ENCODE data around the gene USH2A. TPM values are rescaled to one million over a fixed set of nuclear protein-coding genes. Genes with fewer than 3 reads are reported as not detected.

Gene USH2A
- polyA plus RNA-seq, 4 donors, result 0.04 to 0.32 (median 0.22) TPM

- no peak for DNase-seq (ENCODE audit: low read depth in 4 of 4, low spot score in 3 of 4)
Measured at GRCh38 chr1:215986401-215986800, 436.8 kb downstream of the USH2A start.

GRCh38 chr1:215983680-215984079, 439.6 kb downstream of the USH2A start:
- DNase-seq (ENCODE audit: low read depth in 4 of 4, low spot score in 3 of 4), result no peak

- no peak for DNase-seq (ENCODE audit: low read depth in 4 of 4, low spot score in 3 of 4)
Measured at GRCh38 chr1:215971793-215972441, 451.3 kb downstream of the USH2A start.

- DNase-seq (ENCODE audit: low read depth in 4 of 4, low spot score in 3 of 4), result no peak
Measured at GRCh38 chr1:215970406-215970805, 452.8 kb downstream of the USH2A start.

DNA sequence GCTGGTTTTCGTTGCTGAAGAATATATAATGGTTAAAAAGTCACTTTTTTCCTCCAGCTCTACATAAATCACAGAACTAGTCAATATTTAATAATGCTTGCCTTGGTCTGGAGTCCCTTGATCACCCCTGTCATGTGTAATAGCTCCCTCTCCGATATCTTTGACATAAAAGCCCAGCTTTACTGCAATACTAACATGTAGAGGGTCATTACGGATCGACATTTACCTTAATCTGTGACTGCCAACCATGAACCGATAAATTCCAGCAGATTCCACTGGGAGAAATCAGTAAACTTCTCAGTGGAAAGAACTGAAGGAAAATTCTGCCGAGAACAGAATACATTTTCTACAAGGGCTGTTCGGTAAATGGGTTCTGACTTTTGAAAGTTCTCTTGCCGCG, 459.6 kb downstream of the USH2A start:
- DNase-seq (ENCODE audit: low read depth in 4 of 4, low spot score in 3 of 4), result no peak

- DNase-seq (ENCODE audit: low read depth in 4 of 4, low spot score in 3 of 4), result no peak
Measured at GRCh38 chr1:215963040-215963439, 460.2 kb downstream of the USH2A start.

- DNase-seq (ENCODE audit: low read depth in 4 of 4, low spot score in 3 of 4), result no peak
Measured at GRCh38 chr1:215958841-215959240, 464.4 kb downstream of the USH2A start.

- DNase-seq (ENCODE audit: low read depth in 4 of 4, low spot score in 3 of 4), result peak in 1 of 4 donors; percentile 15
Measured at GRCh38 chr1:215957663-215958062, 465.6 kb downstream of the USH2A start.

GRCh38 chr1:215932558-215932957, 490.7 kb downstream of the USH2A start:
- DNase-seq (ENCODE audit: low read depth in 4 of 4, low spot score in 3 of 4), result no peak

GRCh38 chr1:215926670-215927069, 496.6 kb downstream of the USH2A start:
- no peak for DNase-seq (ENCODE audit: low read depth in 4 of 4, low spot score in 3 of 4)

DNA sequence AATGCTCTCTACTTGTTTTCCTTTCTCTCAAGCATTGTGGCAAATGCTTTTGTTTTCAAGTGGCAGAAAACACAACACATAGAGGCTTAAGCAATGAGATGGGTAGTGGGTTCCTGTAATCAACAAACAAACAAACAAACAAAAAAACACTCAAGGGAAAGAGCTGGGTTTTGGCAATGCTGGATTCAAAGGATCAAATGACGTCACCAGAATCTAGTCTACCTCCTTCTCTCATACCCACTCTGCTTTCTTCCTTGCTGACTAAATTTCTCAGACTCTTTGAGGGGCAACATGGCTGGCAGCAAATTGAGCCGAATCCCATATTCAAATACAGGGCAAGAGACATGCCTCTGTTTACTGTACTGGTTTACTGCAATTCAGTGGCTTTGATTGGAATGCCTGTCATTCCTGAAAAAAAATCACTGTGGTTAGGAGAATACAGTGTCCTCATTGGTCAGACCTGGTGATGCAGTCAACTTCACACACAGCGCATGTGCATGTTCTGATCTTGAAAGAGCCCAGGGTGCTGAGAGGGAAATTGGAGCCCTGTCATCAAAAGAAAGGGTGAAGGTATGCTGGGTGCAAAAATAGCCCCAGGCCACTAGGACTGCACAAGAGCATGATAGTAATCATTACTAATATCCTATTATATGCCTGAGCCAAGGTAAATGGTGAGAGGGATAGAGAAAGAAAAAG, 500.0 kb downstream of the USH2A start:
- no peak for DNase-seq (ENCODE audit: low read depth in 4 of 4, low spot score in 3 of 4)

- no peak for DNase-seq (ENCODE audit: low read depth in 4 of 4, low spot score in 3 of 4)
Measured at GRCh38 chr1:215911406-215911968, 511.8 kb downstream of the USH2A start.

DNA sequence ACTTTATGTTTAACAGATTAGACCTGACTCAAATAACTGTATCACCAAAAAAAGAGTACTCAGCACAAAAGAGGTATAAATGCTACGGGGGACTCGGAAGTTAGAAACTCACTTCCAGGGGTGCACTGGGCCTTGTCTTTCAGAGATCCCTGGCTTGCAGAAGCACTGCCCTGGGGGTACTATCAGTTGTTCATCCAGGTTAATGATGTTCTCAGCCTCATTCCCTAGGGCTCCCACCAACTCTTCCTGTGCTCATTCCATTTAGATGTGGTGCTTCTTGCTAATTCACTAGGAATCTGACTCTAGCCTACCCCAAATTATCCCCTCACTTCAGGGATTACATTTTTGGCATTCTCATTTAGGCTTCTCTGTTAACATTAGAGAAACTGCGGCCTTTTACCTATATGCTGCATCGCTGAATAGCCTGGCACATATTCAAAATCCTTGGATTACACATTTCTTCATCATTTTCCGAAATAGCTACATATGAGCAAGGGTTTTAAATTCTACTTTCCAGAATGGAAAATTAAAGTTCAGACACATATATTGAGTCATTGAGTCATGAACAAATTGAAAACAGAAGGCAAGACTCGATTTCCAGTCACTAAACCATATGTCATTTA, 517.6 kb downstream of the USH2A start:
- no peak for DNase-seq (ENCODE audit: low read depth in 4 of 4, low spot score in 3 of 4)

DNA sequence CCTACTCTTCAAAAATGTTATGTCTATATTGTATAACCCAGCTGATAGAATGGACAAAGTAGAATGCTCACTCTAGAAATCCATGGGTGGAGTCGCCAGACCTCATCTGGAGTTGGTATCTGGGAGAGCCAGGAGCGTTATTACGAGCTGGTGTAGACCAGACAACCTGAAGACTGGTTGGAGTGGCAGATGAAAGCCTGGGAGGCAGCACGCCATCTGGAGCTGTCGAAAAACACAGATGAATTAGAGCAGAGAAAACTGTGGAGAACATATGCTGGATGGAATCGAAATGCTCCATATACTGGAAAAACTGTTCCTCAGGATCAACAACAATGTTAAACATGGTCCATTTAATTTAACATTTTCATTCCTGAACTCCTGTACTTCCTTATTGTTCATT, 522.6 kb downstream of the USH2A start:
- no peak for DNase-seq (ENCODE audit: low read depth in 4 of 4, low spot score in 3 of 4)

DNA sequence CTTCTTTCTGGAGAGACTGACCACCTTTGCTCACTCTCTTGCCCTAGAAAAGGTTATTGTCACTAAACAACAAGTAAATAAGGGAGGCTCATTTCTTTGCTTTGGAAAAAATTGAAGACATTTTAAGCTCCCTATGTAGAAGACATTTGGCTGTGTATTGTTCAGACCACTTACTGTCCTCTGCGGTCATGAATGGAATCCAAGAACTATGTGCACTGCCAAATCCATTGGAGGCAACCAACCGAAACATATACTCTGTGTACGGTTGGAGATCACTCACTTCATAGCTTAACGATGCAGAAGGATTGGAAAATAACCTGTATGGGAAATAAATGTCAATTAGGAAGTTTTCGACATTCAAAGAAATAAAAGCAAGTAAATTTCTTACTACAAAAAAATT, 523.3 kb downstream of the USH2A start:
- DNase-seq (ENCODE audit: low read depth in 4 of 4, low spot score in 3 of 4), result no peak

DNA sequence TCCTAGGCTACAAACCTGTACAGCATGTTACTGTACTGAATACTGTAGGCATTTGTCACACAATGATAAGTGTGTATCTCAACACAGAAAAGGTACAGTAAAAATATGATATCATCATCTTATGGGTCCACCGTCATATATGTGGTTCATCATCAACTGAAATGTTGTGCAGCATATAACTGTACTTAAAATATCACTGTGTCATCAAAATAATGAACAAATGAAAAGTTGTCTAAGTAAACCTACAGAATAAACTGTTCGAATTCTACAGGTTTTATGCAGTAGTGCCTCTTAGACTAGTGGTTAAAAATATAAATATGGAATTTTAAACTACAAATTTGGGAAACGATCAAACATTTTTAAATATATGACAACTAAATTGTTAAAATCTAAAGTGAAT, 527.4 kb downstream of the USH2A start:
- DNase-seq (ENCODE audit: low read depth in 4 of 4, low spot score in 3 of 4), result no peak

DNA sequence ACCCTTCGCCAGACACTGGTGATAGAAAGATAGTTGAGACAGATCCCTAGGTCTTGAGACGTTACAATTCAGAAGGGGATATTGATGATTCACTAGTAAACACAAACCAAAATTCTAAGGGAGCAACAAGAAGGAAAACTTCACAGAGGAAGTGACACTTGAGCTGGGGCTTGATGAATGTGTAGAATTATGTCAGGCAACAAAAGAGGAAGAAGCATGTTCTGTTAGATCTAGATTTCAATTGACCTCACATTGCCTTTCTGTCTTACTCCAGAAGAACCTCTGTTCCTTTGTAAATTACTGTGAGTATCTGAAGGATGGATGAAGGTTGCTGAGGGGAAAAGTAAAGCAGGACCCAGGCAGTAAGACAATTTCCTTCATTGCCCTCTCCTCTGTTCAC, 528.0 kb downstream of the USH2A start:
- DNase-seq (ENCODE audit: low read depth in 4 of 4, low spot score in 3 of 4), result no peak

DNA sequence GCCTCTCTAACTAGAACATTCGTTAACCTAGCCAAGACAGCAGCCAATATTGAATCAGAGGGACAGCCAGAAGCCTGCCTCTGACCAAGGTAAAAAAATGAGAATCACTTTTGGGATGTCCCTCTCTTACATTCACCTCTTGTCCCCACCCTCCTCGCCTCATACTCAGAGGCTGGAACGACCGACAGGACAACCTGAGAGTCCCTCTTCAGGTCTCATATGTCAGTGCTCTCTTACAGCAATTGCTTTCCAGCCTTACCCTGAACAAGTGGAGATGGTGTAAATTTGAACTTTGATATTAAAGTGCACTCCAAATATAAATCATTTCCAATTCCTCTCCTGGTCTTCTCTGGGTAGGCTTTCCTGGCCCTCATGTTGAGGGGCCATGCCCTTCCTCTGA, 528.6 kb downstream of the USH2A start:
- DNase-seq (ENCODE audit: low read depth in 4 of 4, low spot score in 3 of 4), result no peak

- no peak for DNase-seq (ENCODE audit: low read depth in 4 of 4, low spot score in 3 of 4)
Measured at GRCh38 chr1:215891266-215892057, 531.8 kb downstream of the USH2A start.

DNA sequence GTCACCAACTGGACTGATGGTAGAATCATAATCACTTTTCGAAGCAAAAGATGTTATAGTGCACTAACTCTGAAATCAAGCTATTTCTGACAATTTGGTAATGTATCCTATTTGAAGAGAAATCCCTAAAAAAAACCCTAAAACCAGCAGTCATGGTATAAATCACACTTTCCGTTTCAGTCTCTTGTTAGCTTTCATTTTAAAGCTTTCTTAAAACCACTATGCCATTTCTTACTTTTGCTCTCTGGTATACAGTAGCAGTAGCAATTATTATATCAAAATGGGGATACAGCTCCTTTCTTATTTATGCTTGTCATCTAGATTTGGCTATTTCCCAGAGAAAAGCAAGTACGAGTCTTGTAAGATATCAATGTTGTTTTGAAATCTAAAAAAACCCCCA, 532.8 kb downstream of the USH2A start:
- DNase-seq (ENCODE audit: low read depth in 4 of 4, low spot score in 3 of 4), result no peak

GRCh38 chr1:215889871-215890270, 533.4 kb downstream of the USH2A start:
- DNase-seq (ENCODE audit: low read depth in 4 of 4, low spot score in 3 of 4), result no peak
